Glomerular visceral epithelial cell (primary cell): ENCODE measurements around the gene CDC37L1.
"Not testable (repeated sequence)": the region's sequence is repeated elsewhere in the genome, so short reads cannot be mapped to it uniquely, and the experiment has no call there.

Experiments
- DNase-seq: peaks from one replicate; pipeline ENCODE4 v3.0.0-alpha.2; 2016; ENCODE audit errors: extremely low spot score

The CDC37L1 gene

DNA sequence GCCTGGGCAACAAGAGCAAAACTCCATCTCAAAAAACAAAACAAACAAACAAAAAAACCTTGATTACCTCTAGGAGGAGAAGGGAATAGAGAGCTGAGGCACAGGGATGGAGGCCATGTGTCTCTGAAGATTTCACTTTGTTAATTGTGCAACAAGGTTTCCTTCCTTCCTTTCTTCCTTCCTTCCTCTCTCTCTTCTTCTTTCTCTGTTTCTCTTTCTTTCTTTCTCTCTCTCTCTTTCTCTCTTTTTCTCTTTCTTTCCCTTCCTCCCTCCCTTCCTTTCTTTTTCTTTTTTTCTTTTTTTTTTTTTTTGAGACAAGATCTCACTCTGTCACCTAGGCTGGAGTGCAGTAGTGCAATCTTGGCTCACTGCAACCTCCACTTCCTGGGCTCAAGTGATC lies 75.2 kb downstream of the CDC37L1 start:
- not testable (repeated sequence) for DNase-seq

DNA sequence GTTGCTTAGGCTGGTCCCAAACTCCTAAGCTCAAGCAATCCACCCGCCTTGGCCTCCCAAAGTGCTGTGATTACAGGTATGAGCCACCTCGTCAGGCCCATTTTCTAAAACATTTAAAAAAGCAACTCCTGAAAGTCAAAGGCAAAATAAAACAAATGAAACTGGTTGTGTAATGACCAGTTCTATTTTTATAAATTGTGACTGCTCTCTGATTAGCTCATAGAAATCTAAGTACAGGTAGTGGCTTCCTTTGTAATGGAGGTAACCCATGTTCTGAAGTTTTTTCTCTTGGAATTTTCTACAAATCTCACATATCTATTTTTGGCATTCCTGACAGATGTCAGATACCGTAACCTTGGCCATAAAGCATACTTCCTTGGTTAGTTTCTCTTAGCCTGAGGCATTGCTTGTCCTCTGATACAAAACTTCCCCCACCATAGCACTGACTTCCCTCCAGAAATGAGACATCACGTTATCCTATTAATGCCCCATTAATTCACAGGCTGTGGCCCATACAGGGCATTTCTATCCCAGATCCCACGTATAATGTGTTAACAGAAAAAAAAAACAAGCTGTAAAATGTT lies 75.7 kb downstream of the CDC37L1 start:
- DNase-seq: no peak

- DNase-seq: no peak
These were observed 77.1 kb downstream of the CDC37L1 start for GRCh38 chr9:4756420-4756819.
